CD4-positive, CD25-positive, alpha-beta regulatory T cell (primary cell): ENCODE results near the gene ATAD2B. TPM values are rescaled to one million over a fixed set of nuclear protein-coding genes. Genes with fewer than 3 reads are reported as not detected.
A peak's percentile ranks its signal among the peaks of the same experiment; 100 is the strongest.

Experiments used
- ATAC-seq, 2 donors: fragments of 150-1000 bp; cut with Tn5 transposase; one replicate each; pipeline ENCODE4 v1.10.0; 2021; ENCODE audit warnings: low read depth in 2 of 2, moderate number of reproducible peaks in 2 of 2, moderate library complexity in 1 of 2
- DNase-seq, 3 donors: peaks; one replicate each; pipeline versions ENCODE4 v3.0.0 to v3.0.0-alpha.2; 2012 to 2022; ENCODE audit warnings: mixed read lengths in 1 of 3
- H3K27ac ChIP-seq: one replicate; pipeline ENCODE4 v1.7.0; 2013; ENCODE audit warnings: mild to moderate bottlenecking, low read length; ENCODE audit not compliant: insufficient read depth, poor library complexity, severe bottlenecking
- H3K27me3 ChIP-seq: one replicate; pipeline ENCODE4 v1.7.0; 2013; ENCODE audit warnings: low read length; ENCODE audit not compliant: control insufficient read depth, insufficient read depth
- H3K36me3 ChIP-seq: one replicate; pipeline ENCODE4 v1.7.0; 2013; ENCODE audit warnings: mild to moderate bottlenecking, low read length, moderate library complexity; ENCODE audit not compliant: control insufficient read depth, insufficient read depth
- H3K4me1 ChIP-seq: 2 replicates; pipeline ENCODE4 v1.7.0; 2013; ENCODE audit warnings: mild to moderate bottlenecking, low read length; ENCODE audit not compliant: insufficient read depth, control insufficient read depth, poor library complexity, severe bottlenecking
- H3K4me3 ChIP-seq: one replicate; pipeline ENCODE4 v1.7.0; 2013; ENCODE audit warnings: low read depth, mild to moderate bottlenecking, low read length, moderate library complexity
- H3K9me3 ChIP-seq, 2 experiments: 1 replicate in 1 of 2; 2 replicates in 1 of 2; pipeline ENCODE4 v1.7.0; 2013; ENCODE audit warnings: low read length in 2 of 2, mild to moderate bottlenecking in 1 of 2, moderate library complexity in 1 of 2; ENCODE audit not compliant: control insufficient read depth in 2 of 2
- H3K27ac Mint-ChIP-seq, 3 donors: one replicate each; pipeline ENCODE4 v1.8.0; 2020 to 2022; ENCODE audit warnings: mild to moderate bottlenecking in 3 of 3, mixed read lengths in 3 of 3, moderate library complexity in 2 of 3
- H3K27me3 Mint-ChIP-seq: one replicate; pipeline ENCODE4 v1.8.0; 2022; ENCODE audit warnings: mild to moderate bottlenecking, mixed read lengths
- H3K36me3 Mint-ChIP-seq: one replicate; pipeline ENCODE4 v1.8.0; 2020; ENCODE audit warnings: mixed read lengths
- H3K4me1 Mint-ChIP-seq, 4 donors: one replicate each; pipeline ENCODE4 v1.8.0; 2020 to 2022; ENCODE audit warnings: mixed read lengths in 4 of 4, mild to moderate bottlenecking in 1 of 4
- H3K4me3 Mint-ChIP-seq, 4 donors: one replicate each; pipeline ENCODE4 v1.8.0; 2020 to 2022; ENCODE audit warnings: mild to moderate bottlenecking in 4 of 4, mixed read lengths in 4 of 4, moderate library complexity in 3 of 4
- H3K9me3 Mint-ChIP-seq, 7 donors: one replicate each; pipeline ENCODE4 v1.8.0; 2020 to 2022; ENCODE audit warnings: mixed read lengths in 7 of 7, mild to moderate bottlenecking in 3 of 7, moderate library complexity in 2 of 7
- polyA plus RNA-seq, 4 donors: library from polyadenylated mRNA; unstranded; fragments of 300-500 nt; fragmentation: Illumina TruSeq; gene quantifications; one replicate each; pipeline ENCODE4 v1.2.3, GENCODE V29; 2021
- total RNA-seq: library from RNA; stranded (reverse); gene quantifications from one replicate; pipeline ENCODE4 v1.2.3, GENCODE V29; 2022

The ATAD2B gene
- total and polyA plus RNA-seq, 5 donors from 2014 or later: 4.0 to 53.2 (median 8.2) TPM

- H3K4me1 Mint-ChIP-seq: peaks cover 0 to 5% (median 2%) of the 10 kb centered on the region in 4 donors
- H3K4me3 ChIP-seq: no peak overlapping the region
- no peak overlapping the region for H3K27ac Mint-ChIP-seq
- no peaks in the 10 kb centered on the region for H3K9me3 Mint-ChIP-seq
- H3K4me1 ChIP-seq: no peaks in the 10 kb centered on the region
- H3K27ac ChIP-seq: no peak overlapping the region
- peaks cover 36% of the 10 kb centered on the region for H3K36me3 ChIP-seq
- no peak for DNase-seq
- no peak for ATAC-seq
- no peaks in the 10 kb centered on the region for H3K27me3 Mint-ChIP-seq
- H3K36me3 Mint-ChIP-seq: peaks cover 14% of the 10 kb centered on the region
- H3K4me3 Mint-ChIP-seq: no peak overlapping the region
- no peaks in the 10 kb centered on the region for H3K27me3 ChIP-seq
- no peaks in the 10 kb centered on the region for H3K9me3 ChIP-seq
Observed at GRCh38 chr2:23823863-23824262, 103.1 kb downstream of the ATAD2B start.

GRCh38 chr2:23814963-23815362 is 112.0 kb downstream of the ATAD2B start:
- Mint-ChIP-seq H3K9me3 (no peaks in the 10 kb centered on the region), H3K27me3 (no peaks in the 10 kb centered on the region), H3K36me3 (peaks cover 22% of the 10 kb centered on the region), H3K4me3 (no peak overlapping the region), H3K4me1 (peaks cover 0 to 6% (median 2%) of the 10 kb centered on the region in 4 donors), H3K27ac (no peak overlapping the region)
- Histone ChIP-seq H3K27ac (no peak overlapping the region), H3K36me3 (peaks cover 21% of the 10 kb centered on the region), H3K9me3 (no peaks in the 10 kb centered on the region), H3K27me3 (no peaks in the 10 kb centered on the region), H3K4me3 (no peak overlapping the region), H3K4me1 (no peaks in the 10 kb centered on the region)
- DNase-seq (no peak), ATAC-seq (no peak)

- no peak for DNase-seq
- H3K27me3 Mint-ChIP-seq: no peaks in the 10 kb centered on the region
- H3K27ac Mint-ChIP-seq: no peak overlapping the region
- no peak for ATAC-seq
- no peak overlapping the region for H3K4me3 ChIP-seq
- H3K27ac ChIP-seq: no peak overlapping the region
- peaks cover 4% of the 10 kb centered on the region for H3K4me1 ChIP-seq
- H3K27me3 ChIP-seq: no peaks in the 10 kb centered on the region
- H3K36me3 ChIP-seq: peaks cover 35% of the 10 kb centered on the region
- H3K36me3 Mint-ChIP-seq: peaks cover 34% of the 10 kb centered on the region
- peaks cover 0 to 8% (median 4%) of the 10 kb centered on the region in 4 donors for H3K4me1 Mint-ChIP-seq
- H3K9me3 ChIP-seq: no peaks in the 10 kb centered on the region
- no peak overlapping the region for H3K4me3 Mint-ChIP-seq
- no peaks in the 10 kb centered on the region for H3K9me3 Mint-ChIP-seq
Observed at GRCh38 chr2:23813438-23813837, 113.5 kb downstream of the ATAD2B start.

- Mint-ChIP-seq H3K27me3 (no peaks in the 10 kb centered on the region), H3K27ac (no peak overlapping the region), H3K9me3 (no peaks in the 10 kb centered on the region), H3K4me3 (no peak overlapping the region), H3K4me1 (peaks cover 0 to 8% (median 6%) of the 10 kb centered on the region in 4 donors), H3K36me3 (peaks cover 23% of the 10 kb centered on the region)
- DNase-seq: peak in 1 of 3 donors; percentile 6
- Histone ChIP-seq H3K9me3 (no peaks in the 10 kb centered on the region), H3K36me3 (peaks cover 24% of the 10 kb centered on the region), H3K27ac (no peak overlapping the region), H3K4me1 (peaks cover 4% of the 10 kb centered on the region), H3K27me3 (no peaks in the 10 kb centered on the region), H3K4me3 (no peak overlapping the region)
- ATAC-seq: no peak
Observed at GRCh38 chr2:23809150-23809549, 117.8 kb downstream of the ATAD2B start.

GRCh38 chr2:23806665-23807249 is 120.2 kb downstream of the ATAD2B start:
- no peaks in the 10 kb centered on the region for H3K9me3 ChIP-seq
- H3K36me3 ChIP-seq: peaks cover 28% of the 10 kb centered on the region
- H3K4me1 Mint-ChIP-seq: peaks cover 0 to 8% (median 6%) of the 10 kb centered on the region in 4 donors
- H3K36me3 Mint-ChIP-seq: peaks cover 23% of the 10 kb centered on the region
- no peak overlapping the region for H3K27ac ChIP-seq
- no peak for ATAC-seq
- peaks cover 4% of the 10 kb centered on the region for H3K4me1 ChIP-seq
- H3K9me3 Mint-ChIP-seq: no peaks in the 10 kb centered on the region
- H3K27me3 Mint-ChIP-seq: no peaks in the 10 kb centered on the region
- H3K4me3 ChIP-seq: no peak overlapping the region
- no peak overlapping the region for H3K4me3 Mint-ChIP-seq
- H3K27me3 ChIP-seq: no peaks in the 10 kb centered on the region
- no peak for DNase-seq
- H3K27ac Mint-ChIP-seq: no peak overlapping the region

GRCh38 chr2:23806201-23806600 is 120.7 kb downstream of the ATAD2B start:
- H3K4me1 Mint-ChIP-seq: peaks cover 0 to 12% (median 7%) of the 10 kb centered on the region in 4 donors
- Histone ChIP-seq H3K9me3 (no peaks in the 10 kb centered on the region), H3K27me3 (no peaks in the 10 kb centered on the region), H3K4me3 (no peak overlapping the region), H3K36me3 (peaks cover 28% of the 10 kb centered on the region), H3K4me1 (peaks cover 4% of the 10 kb centered on the region), H3K27ac (no peak overlapping the region)
- H3K9me3 Mint-ChIP-seq: no peaks in the 10 kb centered on the region
- H3K36me3 Mint-ChIP-seq: peaks cover 23% of the 10 kb centered on the region
- no peak for ATAC-seq
- no peaks in the 10 kb centered on the region for H3K27me3 Mint-ChIP-seq
- H3K27ac Mint-ChIP-seq: no peak overlapping the region
- H3K4me3 Mint-ChIP-seq: no peak overlapping the region
- DNase-seq: no peak

- Histone ChIP-seq H3K27ac (no peak overlapping the region), H3K36me3 (peaks cover 20% of the 10 kb centered on the region), H3K9me3 (no peaks in the 10 kb centered on the region), H3K27me3 (no peaks in the 10 kb centered on the region), H3K4me1 (peaks cover under 1% of the 10 kb centered on the region), H3K4me3 (no peak overlapping the region)
- no peak overlapping the region for H3K4me3 Mint-ChIP-seq
- H3K4me1 Mint-ChIP-seq: peaks cover 0 to 12% (median 3%) of the 10 kb centered on the region in 4 donors
- H3K27ac Mint-ChIP-seq: no peak overlapping the region
- H3K27me3 Mint-ChIP-seq: no peaks in the 10 kb centered on the region
- H3K36me3 Mint-ChIP-seq: peaks cover 19% of the 10 kb centered on the region
- no peaks in the 10 kb centered on the region for H3K9me3 Mint-ChIP-seq
- ATAC-seq (no peak), DNase-seq (peak in 1 of 3 donors; percentile 18)
Observed at GRCh38 chr2:23803965-23804542, 122.9 kb downstream of the ATAD2B start.
